ENCODE measurements around the gene RPL7L1. TPM values are rescaled to one million over a fixed set of nuclear protein-coding genes. Genes with fewer than 3 reads are reported as not detected.
"Not testable (repeated sequence)": the region's sequence is repeated elsewhere in the genome, so short reads cannot be mapped to it uniquely, and the experiment has no call there.

RPL7L1 gene
- total RNA-seq, 1 donor from 2014 or later = 42.2 TPM

GRCh38 chr6:42885702-42886101 lies 6.3 kb downstream of the RPL7L1 start:
- DNase-seq = no peak
- no peak for TF ChIP-seq CTCF (IDR thresholded peaks at IDR 0.05; ENCODE audit: borderline replicate concordance)
- H3K4me3 ChIP-seq = no peak overlapping the region
- no peak overlapping the region for H3K27ac ChIP-seq (replicated peaks)
- peaks cover 67% of the 10 kb centered on the region for H3K36me3 ChIP-seq
- no peaks in the 10 kb centered on the region for H3K9me3 ChIP-seq (replicated peaks)
- intact Hi-C loops (cut with micrococcal nuclease) = no loop called here
- peaks cover 38% of the 10 kb centered on the region for H3K4me1 ChIP-seq
- no peaks in the 10 kb centered on the region for H3K27me3 ChIP-seq (ENCODE audit: low read depth)

GRCh38 chr6:42888201-42888600 lies 8.8 kb downstream of the RPL7L1 start:
- DNase-seq; H3K9me3 ChIP-seq (replicated peaks); H3K27ac ChIP-seq (replicated peaks); H3K4me3 ChIP-seq; intact Hi-C loops (cut with micrococcal nuclease); H3K27me3 ChIP-seq (ENCODE audit: low read depth): not testable (repeated sequence)
- peaks cover 50% of the 10 kb centered on the region for H3K36me3 ChIP-seq
- H3K4me1 ChIP-seq = peaks cover 27% of the 10 kb centered on the region

GRCh38 chr6:42889815-42890214 lies 10.4 kb downstream of the RPL7L1 start:
- Histone ChIP-seq H3K9me3 (replicated peaks) (no peaks in the 10 kb centered on the region), H3K27ac (replicated peaks) (peak overlapping the region; percentile 95), H3K4me1 (peaks cover 38% of the 10 kb centered on the region), H3K4me3 (peak overlapping the region; percentile 97), H3K36me3 (peaks cover 34% of the 10 kb centered on the region), H3K27me3 (ENCODE audit: low read depth) (no peaks in the 10 kb centered on the region)
- TF ChIP-seq CTCF (IDR thresholded peaks at IDR 0.05; ENCODE audit: borderline replicate concordance) = no peak
- intact Hi-C loops (cut with micrococcal nuclease) = no loop called here
- no peak for DNase-seq

- Histone ChIP-seq H3K27ac (replicated peaks) (peak overlapping the region; percentile 95), H3K4me1 (peaks cover 38% of the 10 kb centered on the region), H3K4me3 (peak overlapping the region; percentile 97), H3K36me3 (peaks cover 27% of the 10 kb centered on the region), H3K27me3 (ENCODE audit: low read depth) (no peaks in the 10 kb centered on the region), H3K9me3 (replicated peaks) (no peaks in the 10 kb centered on the region)
- intact Hi-C loops (cut with micrococcal nuclease) = no loop called here
- TF ChIP-seq CTCF (IDR thresholded peaks at IDR 0.05; ENCODE audit: borderline replicate concordance) = no peak
- peak; percentile 95 for DNase-seq
Observed at GRCh38 chr6:42890311-42891198, 11.1 kb downstream of the RPL7L1 start.

GRCh38 chr6:42891199-42891722 lies 11.8 kb downstream of the RPL7L1 start:
- H3K4me1 ChIP-seq = peaks cover 38% of the 10 kb centered on the region
- H3K9me3 ChIP-seq (replicated peaks) = no peaks in the 10 kb centered on the region
- intact Hi-C loops (cut with micrococcal nuclease) = no loop called here
- peak overlapping the region; percentile 95 for H3K27ac ChIP-seq (replicated peaks)
- no peak for TF ChIP-seq CTCF (IDR thresholded peaks at IDR 0.05; ENCODE audit: borderline replicate concordance)
- no peaks in the 10 kb centered on the region for H3K27me3 ChIP-seq (ENCODE audit: low read depth)
- peaks cover 20% of the 10 kb centered on the region for H3K36me3 ChIP-seq
- H3K4me3 ChIP-seq = peak overlapping the region; percentile 97
- no peak for DNase-seq

- H3K4me3 ChIP-seq = peak overlapping the region; percentile 5
- H3K4me1 ChIP-seq = peaks cover 46% of the 10 kb centered on the region
- H3K9me3 ChIP-seq (replicated peaks); DNase-seq; H3K27me3 ChIP-seq (ENCODE audit: low read depth); H3K36me3 ChIP-seq; intact Hi-C loops (cut with micrococcal nuclease): not testable (repeated sequence)
- peak overlapping the region; percentile 85 for H3K27ac ChIP-seq (replicated peaks)
Observed at GRCh38 chr6:42894041-42894828, 14.8 kb downstream of the RPL7L1 start.
